Caco-2 (cell line): ENCODE measurements around the gene OVCA2. TPM values are rescaled to one million over a fixed set of nuclear protein-coding genes. Genes with fewer than 3 reads are reported as not detected.

Experiments
- Bru-seq: library from RNA; stranded (reverse); fragments of 400-500 nt; gene quantifications from one replicate; lab custom pipeline; 2021; lab: Mats Ljungman, UMichigan
- BruChase-seq, 2 experiments: library from RNA; stranded (reverse); fragments of 400-500 nt; gene quantifications; one replicate each; lab custom pipeline; 2021; lab: Mats Ljungman, UMichigan
- BruUV-seq: library from RNA; stranded (reverse); fragments of 400-500 nt; replicated peaks from 2 replicates; lab custom pipeline; 2021; lab: Mats Ljungman, UMichigan
- CTCF ChIA-PET: fragments of 300-600 bp; sonication (Branson Sonifier 250); formaldehyde crosslinking; loops from one replicate; lab custom pipeline; 2022; ENCODE audit warnings: antibody characterized with exemption; lab: Charles Lee
- POLR2A ChIA-PET: fragments of 300-600 bp; sonication (Branson Sonifier 250); formaldehyde crosslinking; loops from one replicate; lab custom pipeline; 2022; ENCODE audit warnings: antibody characterized with exemption; lab: Charles Lee
- DNase-seq, 2 experiments: peaks; one replicate each; pipeline versions ENCODE4 v3.0.0 to v3.0.0-alpha.2; 2020 to 2022
- H3K27me3 ChIP-seq: replicated peaks from 2 replicates; pipeline ENCODE4 v1.6.0; 2011; ENCODE audit warnings: low read length; ENCODE audit not compliant: control insufficient read depth, insufficient read depth
- H3K36me3 ChIP-seq: 2 replicates; pipeline ENCODE4 v1.5.1; 2011; ENCODE audit warnings: low read length; ENCODE audit not compliant: control insufficient read depth, insufficient read depth
- H3K4me1 ChIP-seq: fragments of 250-450 bp; sonication (Bioruptor Pico); 2 replicates; pipeline ENCODE4 v1.5.1; 2020; ENCODE audit warnings: mild to moderate bottlenecking
- H3K4me3 ChIP-seq: 2 replicates; pipeline ENCODE4 v1.5.1; 2011; ENCODE audit warnings: low read depth, mild to moderate bottlenecking, control low read depth, low read length
- H3K9me3 ChIP-seq: fragments of 250-450 bp; sonication (Bioruptor Pico); 2 replicates; pipeline ENCODE4 v1.5.1; 2020; ENCODE audit warnings: mild to moderate bottlenecking, moderate library complexity
- H3K27ac Mint-ChIP-seq: one replicate; pipeline ENCODE4 v1.8.0; 2022; ENCODE audit warnings: mixed read lengths; ENCODE audit not compliant: unreplicated experiment
- H3K27me3 Mint-ChIP-seq: one replicate; pipeline ENCODE4 v1.8.0; 2022; ENCODE audit warnings: mixed read lengths; ENCODE audit not compliant: insufficient read depth, unreplicated experiment
- H3K36me3 Mint-ChIP-seq: one replicate; pipeline ENCODE4 v1.8.0; 2022; ENCODE audit warnings: mild to moderate bottlenecking, mixed read lengths; ENCODE audit not compliant: insufficient read depth, unreplicated experiment
- H3K4me1 Mint-ChIP-seq: one replicate; pipeline ENCODE4 v1.8.0; 2022; ENCODE audit warnings: low read depth, mixed read lengths; ENCODE audit not compliant: unreplicated experiment
- H3K4me3 Mint-ChIP-seq: one replicate; pipeline ENCODE4 v1.8.0; 2022; ENCODE audit warnings: mild to moderate bottlenecking, moderate library complexity, mixed read lengths; ENCODE audit not compliant: unreplicated experiment
- H3K9me3 Mint-ChIP-seq: one replicate; pipeline ENCODE4 v1.8.0; 2022; ENCODE audit warnings: mixed read lengths; ENCODE audit not compliant: unreplicated experiment
- CTCF ChIP-seq, 2 experiments: fragments of 200-600 bp in 1 of 2; IDR thresholded peaks; 1 replicate in 1 of 2; 2 replicates in 1 of 2; pipeline versions ENCODE4 v1.5.1 to v1.8.0; 2011 to 2022; ENCODE audit warnings: antibody characterized with exemption in 1 of 2, control low read depth in 1 of 2, inconsistent platforms in 1 of 2, low read depth in 1 of 2, low read length in 1 of 2, mild to moderate bottlenecking in 1 of 2, moderate library complexity in 1 of 2; ENCODE audit not compliant: insufficient read depth in 1 of 2, severe bottlenecking in 1 of 2, unreplicated experiment in 1 of 2
- intact Hi-C: fragments of 100-400 bp; cut with micrococcal nuclease; formaldehyde crosslinking; loops from one replicate; pipeline ENCODE4 v1.10.0; 2022; ENCODE audit not compliant: unreplicated experiment
- long read RNA-seq: library from polyadenylated mRNA; stranded (forward); transcript quantifications from one replicate; pipeline ENCODE4 v2.0.0, GENCODE V29; 2022
- total RNA-seq: library from RNA; stranded (reverse); gene quantifications from 2 replicates; pipeline ENCODE4 v1.2.3, GENCODE V29; 2022

The OVCA2 gene
- total RNA-seq: 33.1 and 39.3 TPM in 2 replicates
- percentile 66 among the genes with signal in this experiment for Bru-seq, nascent RNA
- percentile 77 among the genes with signal in this experiment for BruChase-seq, experiment 1, labeled RNA remaining after a 2-hour chase
- percentile 85 among the genes with signal in this experiment for BruChase-seq, experiment 2, labeled RNA remaining after a 6-hour chase
- long read RNA-seq, transcript OVCA2-201 (2 exons, 1,122 nt): major isoform, 119 of 119 reads
- long read RNA-seq, partial matches to known transcripts: 0 of 119 reads
- long read RNA-seq, other reads (novel, unspliced or antisense): 0 of 119 reads

- H3K27me3 Mint-ChIP-seq: no peaks in the 10 kb centered on the region
- peaks cover 18% of the 10 kb centered on the region for H3K4me1 ChIP-seq
- H3K36me3 Mint-ChIP-seq: peaks cover 41% of the 10 kb centered on the region
- TF ChIP-seq CTCF (IDR thresholded peaks at IDR 0.05; ENCODE audit: insufficient read depth in 1 of 2, low read depth in 1 of 2, low read length in 1 of 2, severe bottlenecking in 1 of 2, unreplicated experiment in 1 of 2): peak; percentile 63 to 75
- POLR2A ChIA-PET: no interaction called here
- peaks cover 3% of the 10 kb centered on the region; the same call in 1 of the 2 replicates for H3K36me3 ChIP-seq
- BruUV-seq: no TSS peak
- DNase-seq: peak; percentile 97 to 99
- H3K4me3 Mint-ChIP-seq: peak within 1 kb of the TSS; percentile 95
- H3K4me3 ChIP-seq: peak within 1 kb of the TSS; percentile 82
- CTCF ChIA-PET: interaction anchor here (1.4 to 1.5 kb wide), 2 partner anchors 133 kb away, joined by 5 to 8 read pairs; no protein-coding TSS in a partner anchor
- no peaks in the 10 kb centered on the region for H3K9me3 Mint-ChIP-seq
- H3K9me3 ChIP-seq: no peaks in the 10 kb centered on the region
- H3K27ac Mint-ChIP-seq: peak within 1 kb of the TSS; percentile 92
- peaks cover 9% of the 10 kb centered on the region for H3K4me1 Mint-ChIP-seq
- no peaks in the 10 kb centered on the region for H3K27me3 ChIP-seq
- intact Hi-C loops: no loop called here
These were observed at the start of gene OVCA2 for GRCh38 chr17:2041561-2042389. Gene OVCA2, plus strand, starts transcription at chr17:2042022. Its CDS starts 26 bp downstream, at chr17:2042048.

GRCh38 chr17:1992541-1992940, 49.3 kb upstream of the OVCA2 start:
- POLR2A ChIA-PET: no interaction called here
- no peak overlapping the region for H3K27ac Mint-ChIP-seq
- TF ChIP-seq CTCF (IDR thresholded peaks at IDR 0.05; ENCODE audit: insufficient read depth in 1 of 2, low read depth in 1 of 2, low read length in 1 of 2, severe bottlenecking in 1 of 2, unreplicated experiment in 1 of 2): no peak
- peaks cover 5% of the 10 kb centered on the region for H3K36me3 Mint-ChIP-seq
- intact Hi-C loops: no loop called here
- BruUV-seq: no TSS peak
- Histone ChIP-seq H3K27me3 (no peaks in the 10 kb centered on the region), H3K4me1 (peaks cover 34% of the 10 kb centered on the region), H3K36me3 (no peaks in the 10 kb centered on the region), H3K4me3 (no peak overlapping the region), H3K9me3 (no peaks in the 10 kb centered on the region)
- CTCF ChIA-PET: interaction anchor here (0.9 to 1.3 kb wide), 2 partner anchors 33 to 84 kb away, joined by 4 read pairs; no protein-coding TSS in a partner anchor
- no peak overlapping the region for H3K4me3 Mint-ChIP-seq
- DNase-seq: no peak
- peaks cover 25% of the 10 kb centered on the region for H3K4me1 Mint-ChIP-seq
- H3K27me3 Mint-ChIP-seq: no peaks in the 10 kb centered on the region
- no peaks in the 10 kb centered on the region for H3K9me3 Mint-ChIP-seq

- Histone ChIP-seq H3K4me1 (peaks cover 54% of the 10 kb centered on the region), H3K27me3 (no peaks in the 10 kb centered on the region), H3K4me3 (no peak overlapping the region), H3K9me3 (no peaks in the 10 kb centered on the region), H3K36me3 (no peaks in the 10 kb centered on the region)
- Mint-ChIP-seq H3K4me1 (peaks cover 32% of the 10 kb centered on the region), H3K27ac (peak overlapping the region; percentile 79), H3K4me3 (no peak overlapping the region), H3K27me3 (no peaks in the 10 kb centered on the region), H3K36me3 (peaks cover 5% of the 10 kb centered on the region), H3K9me3 (no peaks in the 10 kb centered on the region)
- no TSS peak for BruUV-seq
- DNase-seq: no peak
- TF ChIP-seq CTCF (IDR thresholded peaks at IDR 0.05; ENCODE audit: insufficient read depth in 1 of 2, low read depth in 1 of 2, low read length in 1 of 2, severe bottlenecking in 1 of 2, unreplicated experiment in 1 of 2): no peak
- intact Hi-C loops: no loop called here
- ChIA-PET POLR2A (no interaction called here), CTCF (interaction anchor here (1.2 to 2.1 kb wide), 2 partner anchors 19 to 31 kb away, joined by 3 to 13 read pairs; partner anchors contain the start of gene RTN4RL1)
These were observed 47.1 kb upstream of the OVCA2 start for GRCh38 chr17:1994707-1995106.
